Right kidney (tissue), 1 donor: ENCODE measurements around the gene RBM19.
"Not testable (repeated sequence)": the region's sequence is repeated elsewhere in the genome, so short reads cannot be mapped to it uniquely, and the experiment has no call there.

Source experiments
- DNase-seq: peaks from one replicate; pipeline ENCODE4 v3.0.0-alpha.2; 2016

Gene RBM19

DNA sequence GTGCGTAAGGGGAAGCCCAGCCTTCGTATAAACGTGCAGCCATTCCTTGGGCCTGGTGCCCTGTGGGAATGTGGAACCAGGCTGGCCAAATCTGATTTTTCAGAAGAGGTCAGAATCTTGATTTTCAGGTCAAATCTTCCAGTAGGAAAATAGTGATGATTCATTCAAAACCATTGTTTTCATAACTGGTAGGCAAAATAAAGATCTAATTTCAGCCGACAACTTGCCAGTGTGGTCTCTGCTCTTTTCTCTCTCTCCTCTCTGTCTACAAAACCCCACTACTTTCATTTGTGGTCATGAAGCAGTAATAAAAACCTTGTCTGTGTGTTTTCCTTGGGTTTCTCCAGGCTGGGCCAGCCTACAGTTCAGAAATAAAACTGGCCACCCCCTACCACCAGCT, 135.1 kb downstream of the RBM19 start:
- DNase-seq = no peak

DNA sequence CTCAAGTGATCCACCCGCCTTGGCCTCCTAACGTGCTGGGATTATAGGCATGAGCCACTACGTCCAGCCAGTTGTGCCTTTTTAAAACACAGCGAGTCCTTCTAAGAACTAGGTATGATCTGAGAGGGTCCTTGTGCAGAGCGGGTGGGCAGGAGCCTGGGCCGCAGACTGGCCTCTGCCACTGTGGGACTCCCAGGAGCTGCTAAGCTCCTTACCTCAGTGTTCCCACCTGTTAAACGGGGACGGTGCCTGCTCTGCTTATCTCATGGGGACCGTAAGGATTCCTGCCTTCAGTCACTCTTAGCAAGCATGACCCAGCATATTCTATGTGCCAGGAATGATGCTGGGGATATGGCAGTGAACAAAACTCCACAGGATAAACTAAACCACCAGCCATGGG, 136.9 kb downstream of the RBM19 start:
- no peak for DNase-seq

DNA sequence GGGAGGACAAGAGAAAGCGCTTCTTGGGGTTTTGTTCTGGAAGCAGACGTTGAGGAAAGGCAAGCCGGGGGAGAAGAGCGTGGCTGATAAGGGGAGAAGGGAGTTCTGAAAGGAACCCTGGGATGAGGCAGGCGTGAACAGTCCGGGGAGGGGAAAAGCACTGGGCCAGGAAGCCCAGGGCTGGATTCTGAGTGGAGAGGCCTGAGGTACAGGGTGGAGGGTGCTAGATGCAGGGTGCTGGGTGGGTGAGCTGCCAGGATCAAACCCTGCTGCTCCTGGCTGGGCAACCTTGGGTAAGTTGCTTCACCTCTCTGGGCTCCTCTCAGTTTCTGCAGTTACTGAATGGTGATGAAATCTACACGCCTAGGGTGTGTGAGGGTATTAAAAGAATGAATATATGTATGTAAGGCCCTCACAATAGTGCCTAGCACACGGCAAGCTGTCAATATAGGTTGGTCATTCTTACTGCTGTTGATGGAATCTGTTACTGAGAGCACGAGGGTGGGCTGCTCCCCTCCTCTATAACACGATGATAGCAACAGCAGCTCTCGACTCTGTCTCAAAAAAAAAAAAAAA, 138.5 kb downstream of the RBM19 start:
- no peak for DNase-seq

DNA sequence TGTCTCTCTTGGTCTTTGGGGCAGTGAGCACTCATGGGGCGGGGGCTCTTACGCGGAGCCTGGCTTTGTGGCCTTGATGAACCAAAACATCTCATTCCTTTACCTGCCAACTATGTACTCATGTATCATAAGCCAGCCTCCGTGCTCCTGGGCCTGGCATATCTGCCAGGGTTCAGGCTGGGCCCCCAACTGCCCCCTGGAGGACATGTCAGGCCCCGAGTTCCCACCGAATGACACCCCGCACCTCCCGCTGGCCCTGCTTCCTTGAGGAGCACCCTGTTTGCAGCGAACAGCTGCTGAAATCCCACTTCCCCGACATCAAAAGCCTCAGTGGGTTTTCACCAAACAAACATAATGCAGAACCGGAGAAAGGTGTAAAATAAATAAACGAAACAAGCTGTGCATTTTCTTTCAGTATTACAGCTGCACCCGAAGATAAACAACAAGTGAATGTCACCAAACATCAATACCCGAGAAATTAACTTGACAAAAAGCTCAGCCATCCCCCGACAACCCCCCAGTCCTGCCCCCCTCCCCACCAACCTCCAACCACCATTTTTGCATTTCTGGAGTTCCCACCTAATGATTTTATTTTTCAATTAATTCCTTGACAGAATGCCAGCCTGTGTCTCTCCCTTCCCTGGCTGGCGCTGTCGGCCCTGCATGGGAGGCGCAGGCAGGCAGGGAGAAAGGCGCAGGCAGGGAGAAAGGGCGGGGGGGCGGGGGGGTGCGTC, 139.2 kb downstream of the RBM19 start:
- DNase-seq = no peak

DNA sequence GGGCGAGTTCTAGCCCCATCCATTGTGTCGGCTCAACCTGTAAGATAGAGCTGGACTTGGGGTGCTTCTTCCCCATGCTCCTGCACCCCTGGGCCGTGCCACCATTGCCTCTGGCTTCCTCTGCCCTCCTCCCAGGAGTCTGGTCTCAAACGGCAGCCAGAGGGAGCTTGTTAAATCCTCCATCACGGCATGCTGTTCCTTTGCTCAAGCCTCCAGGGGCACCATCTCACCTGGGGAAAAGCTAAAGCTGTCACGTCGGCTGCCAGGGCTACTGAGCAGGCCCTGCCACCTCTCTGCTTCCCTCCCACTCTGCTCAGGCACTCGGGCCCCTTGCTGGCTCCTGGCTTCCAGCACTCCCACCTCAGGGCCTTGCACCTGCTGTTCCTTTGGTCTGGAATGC, 140.4 kb downstream of the RBM19 start:
- DNase-seq = no peak

DNA sequence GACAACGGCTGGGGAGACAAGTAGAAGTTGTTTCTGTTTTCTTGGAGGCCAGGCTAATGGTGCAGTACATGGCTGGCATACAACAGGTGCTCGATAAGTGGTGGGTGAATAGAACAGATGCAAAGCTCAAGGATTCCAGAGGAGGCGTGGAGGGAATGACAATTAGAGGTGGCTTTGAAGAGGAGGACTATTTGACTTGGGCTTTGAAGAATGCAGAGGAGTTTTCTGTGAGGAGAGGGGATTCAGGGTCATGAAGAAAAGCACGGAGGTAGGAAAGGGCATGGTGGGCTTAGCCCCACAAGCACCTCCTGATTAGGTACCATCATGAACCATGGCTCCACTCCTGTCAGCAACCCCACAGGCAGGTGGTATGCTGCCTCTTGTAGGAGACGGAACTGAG, 142.3 kb downstream of the RBM19 start:
- DNase-seq = no peak

DNA sequence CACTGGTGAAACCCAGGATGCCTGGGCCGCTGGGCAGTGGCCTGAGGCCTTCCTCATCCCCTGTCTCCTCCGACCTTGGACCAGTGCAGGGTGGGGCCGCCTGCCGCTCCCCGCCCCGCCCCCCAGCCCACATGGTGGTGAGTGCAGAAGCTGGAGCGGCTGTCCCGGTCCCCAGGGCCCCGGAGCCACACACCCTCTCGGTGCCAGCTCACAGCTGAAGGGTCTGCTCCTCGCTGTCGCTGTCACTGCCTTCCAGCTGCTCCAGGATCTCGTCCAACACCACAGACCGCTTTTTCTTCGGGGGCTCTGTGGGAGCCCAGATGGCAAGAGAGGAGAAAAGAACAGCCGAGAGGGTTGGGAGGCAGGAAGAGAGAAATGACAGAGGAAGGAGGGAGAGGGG, 143.1 kb downstream of the RBM19 start:
- no peak for DNase-seq

DNA sequence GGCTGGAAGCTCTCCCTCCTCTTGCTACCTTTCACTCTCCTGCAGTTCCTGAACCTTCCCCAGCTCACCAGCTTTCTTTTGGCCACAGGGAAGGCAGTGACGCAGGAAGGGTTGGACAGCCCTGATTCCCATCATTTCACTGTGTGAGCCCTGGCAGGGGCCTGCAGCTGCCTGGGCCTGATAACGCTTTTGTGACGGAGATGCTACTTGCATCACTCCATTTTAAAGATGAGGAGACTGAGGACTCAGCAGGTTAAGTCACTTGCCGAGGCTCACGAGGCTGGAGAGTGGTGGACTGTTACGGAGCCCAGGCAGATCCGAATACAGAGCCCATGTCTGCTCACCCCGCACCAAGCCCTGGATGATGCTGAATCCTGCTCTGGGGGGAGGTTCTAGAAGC, 145.3 kb downstream of the RBM19 start:
- no peak for DNase-seq

DNA sequence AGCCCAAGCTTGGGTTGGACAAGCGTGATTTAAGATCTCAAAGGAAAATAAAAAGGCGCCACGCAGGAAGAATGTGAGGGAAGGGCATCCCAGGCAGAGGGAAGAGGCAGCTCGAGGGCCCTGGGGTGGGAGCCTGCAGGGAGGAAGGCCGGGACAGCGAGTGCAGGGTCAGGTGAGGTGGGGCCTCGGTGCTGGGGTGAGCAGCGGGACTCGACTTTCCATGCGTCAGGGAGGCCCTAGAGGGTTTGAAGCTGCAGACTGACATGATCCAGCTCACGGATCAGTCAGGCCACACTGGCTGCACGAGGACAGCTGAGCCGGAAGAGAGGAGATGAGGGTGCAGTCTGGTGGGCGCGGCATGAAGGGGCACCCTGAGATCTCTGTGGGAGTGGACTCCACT, 145.8 kb downstream of the RBM19 start:
- no peak for DNase-seq

DNA sequence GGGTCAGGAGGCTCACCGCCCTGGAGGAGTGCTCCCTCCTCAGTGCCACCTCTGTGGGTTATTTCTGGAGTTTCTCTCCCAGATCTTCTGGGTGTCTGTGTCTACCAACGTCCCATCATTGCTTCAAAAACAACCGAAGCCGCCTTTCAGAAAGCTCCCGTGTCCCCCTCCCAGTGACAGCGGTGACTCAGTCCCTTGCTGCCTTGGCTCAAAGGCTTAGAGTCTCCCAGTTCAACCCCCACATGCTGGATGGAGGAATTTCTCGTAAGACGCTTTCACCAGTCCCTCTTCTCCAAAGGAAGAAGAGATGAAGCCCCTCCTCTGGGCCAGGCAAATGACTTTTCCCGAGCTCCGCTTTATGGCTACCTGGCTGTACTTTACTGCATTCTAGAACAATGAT, 146.6 kb downstream of the RBM19 start:
- DNase-seq = no peak

DNA sequence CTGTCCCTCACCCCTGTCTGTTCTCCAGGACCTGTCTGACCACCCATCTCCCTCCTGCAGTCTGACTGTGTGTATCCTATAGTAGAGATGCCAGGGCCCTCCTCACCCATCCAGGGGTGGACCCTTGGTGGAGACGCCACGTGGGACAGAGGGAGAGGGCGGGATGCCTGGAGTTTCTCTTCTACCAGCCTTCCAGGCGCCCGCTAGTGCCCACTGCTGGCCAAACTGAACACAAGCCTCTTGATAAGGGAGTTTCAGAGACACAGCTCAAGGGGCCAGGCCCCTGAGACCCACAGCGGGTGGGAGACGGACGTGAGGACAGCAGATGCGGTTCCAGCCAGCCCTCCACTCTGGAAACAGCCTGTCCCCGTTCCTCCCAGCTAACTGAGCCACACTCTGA, 147.3 kb downstream of the RBM19 start:
- no peak for DNase-seq

DNA sequence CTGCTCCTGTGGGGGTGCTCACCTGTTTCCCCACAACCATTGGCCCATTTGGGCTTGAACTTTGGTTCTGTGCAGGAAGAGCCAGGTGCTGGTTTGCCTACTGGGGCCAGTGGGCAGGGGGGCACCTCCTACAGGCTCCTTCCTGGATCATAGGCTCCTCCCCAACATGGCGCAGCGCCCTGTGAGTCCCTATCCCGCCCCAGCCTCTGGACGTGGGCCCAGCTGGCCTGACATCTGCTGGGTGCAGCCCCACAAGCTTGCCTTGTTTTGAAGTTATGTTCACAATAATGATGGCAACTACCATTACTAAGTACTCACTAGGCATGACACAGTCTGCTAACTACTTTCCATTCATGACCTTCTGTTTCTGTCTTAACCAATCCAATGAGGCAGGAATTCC, 147.8 kb downstream of the RBM19 start:
- no peak for DNase-seq

DNA sequence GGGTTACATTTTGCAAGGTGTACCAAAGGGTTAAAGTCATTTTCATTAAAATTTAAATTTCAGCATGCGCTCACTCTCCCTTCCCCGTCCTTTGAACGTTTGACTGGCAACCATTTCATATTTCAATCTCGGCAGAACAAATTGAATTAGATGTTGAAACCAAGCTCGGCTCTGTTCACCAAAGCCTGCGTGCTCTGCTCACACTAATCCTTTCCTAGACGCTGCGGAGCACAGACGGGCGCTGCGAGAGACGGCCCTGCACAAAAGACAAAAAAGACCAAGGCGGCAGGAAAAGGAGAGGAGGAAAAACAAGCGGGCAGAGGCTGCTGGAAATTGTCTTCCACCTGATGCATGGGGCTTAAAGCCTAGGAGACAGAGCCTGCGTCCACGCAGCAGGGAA, 149.3 kb downstream of the RBM19 start:
- no peak for DNase-seq

DNA sequence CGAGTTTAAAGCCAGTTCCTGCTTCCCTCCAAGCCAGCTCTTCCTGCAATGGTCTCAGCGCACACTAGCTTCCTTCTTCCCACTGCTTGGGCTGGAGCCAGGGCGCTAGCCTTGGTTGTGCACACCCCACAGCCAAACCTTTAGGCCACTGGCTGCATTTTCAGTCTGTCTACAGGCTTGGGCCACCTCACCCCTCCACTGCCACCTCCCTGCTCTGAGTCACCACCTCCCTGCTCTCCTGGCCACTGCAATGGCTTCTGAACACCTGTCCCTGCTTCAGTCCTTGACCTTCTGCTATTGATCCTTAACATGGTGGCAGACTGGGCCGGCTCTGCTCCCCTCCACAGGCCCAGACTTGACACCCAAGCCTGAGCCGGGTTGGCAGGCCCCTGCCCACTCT, 151.1 kb downstream of the RBM19 start:
- DNase-seq = no peak

DNA sequence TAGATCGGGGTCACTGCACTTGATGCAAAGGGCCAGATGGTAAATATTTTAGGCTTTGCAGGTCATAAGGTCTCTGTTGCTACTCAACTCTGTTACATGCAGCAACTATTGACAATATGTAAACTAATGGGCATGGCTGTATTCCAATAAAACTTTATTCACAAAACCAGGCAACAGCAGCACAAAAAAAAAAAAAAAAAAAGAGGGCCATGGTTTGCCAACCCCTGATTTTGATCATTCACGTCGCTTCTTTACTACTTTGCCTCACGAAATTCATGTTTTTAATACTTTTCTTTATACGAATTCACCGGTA, 152.9 kb downstream of the RBM19 start:
- no peak for DNase-seq

DNA sequence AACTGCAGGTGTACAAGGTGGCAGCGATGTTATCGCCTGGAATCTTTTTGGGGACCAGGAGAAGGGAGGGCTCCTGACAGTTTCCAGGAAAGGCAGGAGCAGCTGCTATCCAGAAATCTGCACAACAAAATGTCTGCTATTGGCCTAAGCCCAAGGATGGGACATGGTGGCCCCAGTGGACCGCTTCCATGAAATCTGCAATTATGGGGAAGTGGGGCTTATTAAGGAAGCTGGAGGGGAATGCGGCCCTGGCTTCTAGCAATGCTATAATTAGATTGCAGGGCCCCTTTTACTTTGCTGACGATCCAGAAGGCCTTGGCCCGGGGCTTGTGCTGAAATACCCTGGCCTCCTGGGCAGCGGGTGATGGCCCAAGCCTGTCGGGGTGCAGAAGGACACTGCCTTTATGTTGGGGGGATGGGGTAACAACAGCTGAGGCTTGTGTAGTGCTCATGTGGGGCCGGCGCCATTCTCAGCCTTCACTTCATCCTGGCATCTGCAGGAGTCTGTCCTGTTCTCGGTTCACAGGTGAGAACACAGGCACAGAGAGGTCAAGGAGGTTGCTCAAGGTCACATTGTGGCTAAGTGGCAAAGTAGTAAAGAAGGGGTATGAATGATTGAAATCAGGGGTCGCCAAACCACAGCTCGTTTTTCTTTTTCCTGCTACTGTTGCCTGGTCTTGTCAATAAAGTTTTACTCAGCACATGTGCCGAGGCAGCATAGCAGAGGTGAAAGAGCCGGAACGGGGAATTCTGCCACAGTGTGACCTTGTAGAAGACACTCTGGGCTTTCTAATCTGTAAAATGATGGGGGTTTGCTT, 153.5 kb downstream of the RBM19 start:
- DNase-seq = no peak

DNA sequence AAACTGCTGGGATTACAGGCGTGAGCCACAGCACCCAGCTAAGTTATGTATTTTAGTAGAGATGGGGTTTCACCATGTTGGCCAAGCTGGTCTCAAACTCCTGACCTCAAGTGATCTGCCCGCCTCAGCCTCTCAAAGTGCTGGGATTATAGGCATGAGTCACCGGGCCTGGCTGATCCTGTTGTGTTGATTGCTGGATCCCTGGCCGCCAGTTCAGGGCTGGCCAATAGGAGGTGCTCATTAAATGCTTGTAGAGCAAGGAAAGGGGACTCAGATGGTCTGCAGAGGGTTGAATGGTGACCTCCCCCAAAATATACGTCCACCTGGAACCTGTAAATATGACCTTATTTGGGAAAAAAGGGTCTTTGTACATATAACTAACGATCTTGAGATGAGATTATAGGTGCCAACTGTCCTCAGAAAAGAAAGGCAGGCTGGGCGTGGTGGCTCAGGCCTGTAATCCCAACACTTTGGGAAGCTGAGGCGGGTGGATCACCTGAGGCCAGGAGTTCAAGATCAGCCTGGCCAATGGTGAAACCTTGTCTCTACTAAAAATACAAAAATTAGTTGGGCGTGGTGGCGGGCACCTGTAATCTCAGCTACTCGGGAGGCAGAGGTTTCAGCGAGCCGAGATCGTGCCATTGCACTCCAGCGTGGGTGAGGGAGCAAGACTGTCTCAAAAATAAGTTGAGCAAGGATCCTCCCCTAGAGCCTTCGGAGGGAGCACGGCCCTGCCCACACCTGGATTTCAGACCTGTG, 156.5 kb downstream of the RBM19 start:
- not testable (repeated sequence) for DNase-seq

DNA sequence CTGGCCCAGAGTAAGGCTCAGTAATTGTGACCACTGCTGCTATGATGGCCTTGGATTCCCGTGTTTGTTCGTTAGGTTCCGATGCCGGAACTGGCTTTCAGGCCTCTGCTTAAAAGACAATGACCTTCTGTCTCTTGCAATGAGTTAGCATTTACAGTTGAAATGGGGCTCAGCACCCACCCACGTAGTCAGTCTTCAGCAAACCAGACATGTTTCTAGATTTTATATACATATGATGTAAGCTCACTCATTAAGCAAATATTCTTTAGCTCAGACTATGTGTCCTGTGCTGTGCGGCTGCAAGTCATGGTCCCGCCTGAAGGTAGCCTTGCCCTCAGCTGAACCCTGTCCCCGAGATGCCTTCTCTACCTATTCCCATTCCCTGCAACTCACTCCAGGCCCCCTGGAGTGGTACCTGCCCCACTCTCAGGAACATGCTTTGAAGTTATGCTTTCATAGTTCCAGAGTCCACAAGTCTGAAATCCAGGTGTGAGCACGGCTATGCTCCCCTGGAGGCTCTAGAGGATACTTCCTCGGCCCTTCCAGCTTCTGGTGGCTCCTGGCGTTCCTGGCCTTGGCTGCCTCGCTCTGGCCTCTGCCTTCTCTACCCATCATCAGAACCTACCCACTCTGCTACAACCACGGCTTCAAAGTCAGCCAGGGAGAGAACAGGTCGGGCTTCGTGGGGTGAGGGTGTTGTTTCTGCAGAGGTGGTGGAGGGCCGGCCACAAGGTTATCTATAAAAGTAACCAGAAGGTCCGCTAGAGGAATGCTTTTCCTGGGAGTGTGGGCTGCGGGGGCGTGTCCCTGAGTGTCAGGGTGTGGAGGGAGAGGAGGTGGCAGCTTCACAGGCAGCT, 157.8 kb downstream of the RBM19 start:
- no peak for DNase-seq

DNA sequence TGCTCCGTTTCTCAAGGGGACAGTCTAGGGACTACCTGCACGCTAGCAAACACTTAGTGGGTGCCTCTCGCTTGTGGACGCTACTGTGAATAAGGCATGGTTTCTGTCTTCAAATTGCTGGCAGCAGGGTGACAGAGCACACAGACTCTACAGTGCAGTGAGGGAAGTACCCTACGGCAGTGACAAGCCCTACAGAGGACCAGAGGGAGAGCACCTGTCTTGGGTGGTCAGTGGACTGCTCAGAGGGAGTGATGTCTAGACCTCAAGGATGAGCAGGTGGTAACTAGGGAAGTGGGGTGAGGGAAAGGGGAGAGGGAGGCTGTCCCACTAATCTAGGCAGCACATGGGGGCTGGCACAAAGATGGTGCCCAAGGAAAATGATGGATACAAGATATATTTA, 160.5 kb downstream of the RBM19 start:
- no peak for DNase-seq

DNA sequence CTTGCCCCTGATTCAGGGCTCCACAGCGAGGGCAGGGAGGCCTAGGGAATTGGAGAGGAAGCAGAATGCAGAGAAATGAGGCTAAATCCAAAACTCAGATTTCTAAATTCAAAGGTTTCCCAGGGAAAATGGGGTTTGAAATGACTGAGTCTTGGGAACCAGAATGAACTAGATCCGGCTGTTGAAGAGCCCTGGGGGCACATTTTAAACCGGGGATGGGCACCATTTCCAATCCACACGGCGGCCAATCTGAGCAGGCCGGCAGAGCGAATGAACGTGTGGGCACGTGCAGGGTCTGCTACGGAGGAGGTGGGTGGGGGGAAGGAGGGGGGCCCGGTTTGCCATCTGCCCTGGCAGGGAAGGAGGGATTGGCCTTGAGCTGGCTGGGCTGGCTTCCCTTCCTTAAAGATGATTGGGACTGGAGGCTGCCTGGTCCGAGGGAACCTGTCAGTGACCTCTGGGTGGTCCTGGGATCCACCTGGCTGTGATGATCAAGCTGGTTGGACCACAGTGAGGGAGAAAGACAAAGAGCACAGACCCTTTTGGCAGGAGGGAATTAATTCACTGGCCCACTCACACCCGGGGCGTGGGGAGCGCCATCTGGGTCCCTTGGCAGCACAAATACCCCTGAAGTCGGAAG, 161.0 kb downstream of the RBM19 start:
- no peak for DNase-seq

DNA sequence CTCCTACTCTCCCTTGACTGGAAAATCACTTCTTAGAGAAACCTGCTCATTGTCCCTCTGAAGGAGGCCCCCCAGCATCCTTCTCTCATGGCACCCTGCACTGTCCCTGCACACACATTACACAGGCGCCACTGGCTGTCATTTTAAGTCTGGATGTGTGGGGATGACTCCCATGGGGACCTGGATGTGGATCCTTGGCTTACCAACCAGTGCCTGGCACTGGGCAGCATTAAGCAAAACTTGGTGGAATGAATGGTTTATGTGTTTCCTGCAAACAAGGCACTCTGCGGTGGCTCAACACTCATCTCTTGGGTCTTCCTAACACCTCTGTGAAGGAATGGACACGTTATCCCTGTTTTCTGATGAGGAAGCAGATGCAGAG, 162.4 kb downstream of the RBM19 start:
- no peak for DNase-seq
